Activated CD4-positive, CD25-positive, alpha-beta regulatory T cell treated with anti-CD3 and anti-CD28 coated beads, Interleukin-2, amount 50 U/mL, for 72 hours (primary cell): Measurements from ENCODE around the gene TSPAN33.
"Not testable (repeated sequence)": the region's sequence is repeated elsewhere in the genome, so short reads cannot be mapped to it uniquely, and the experiment has no call there.

Experiments
- DNase-seq: peaks from one replicate; pipeline ENCODE4 v3.0.0; 2021

Gene TSPAN33

GRCh38 chr7:129144095-129144833 is at the start of gene TSPAN33:
TSS of gene TSPAN33 (plus strand) at chr7:129144707. CDS start at chr7:129144981, 274 bp downstream.
- peak; percentile 72 for DNase-seq

- DNase-seq, result no peak
These were observed 49.2 kb upstream of the TSPAN33 start for GRCh38 chr7:129095258-129095657.

GRCh38 chr7:129098409-129099084 is 46.0 kb upstream of the TSPAN33 start:
- no peak for DNase-seq

GRCh38 chr7:129100827-129101166 is 43.7 kb upstream of the TSPAN33 start:
- DNase-seq, result no peak

- no peak for DNase-seq
These were observed 42.8 kb upstream of the TSPAN33 start for GRCh38 chr7:129101746-129102145.

GRCh38 chr7:129103561-129104324 is 40.8 kb upstream of the TSPAN33 start:
- DNase-seq, result no peak

GRCh38 chr7:129108581-129108980 is 35.9 kb upstream of the TSPAN33 start:
- no peak for DNase-seq

GRCh38 chr7:129110258-129110981 is 34.1 kb upstream of the TSPAN33 start:
- DNase-seq, result no peak

GRCh38 chr7:129110982-129111376 is 33.5 kb upstream of the TSPAN33 start:
- no peak for DNase-seq

- DNase-seq, result no peak
These were observed 28.8 kb upstream of the TSPAN33 start for GRCh38 chr7:129115676-129116075.

GRCh38 chr7:129118182-129118581 is 26.3 kb upstream of the TSPAN33 start:
- no peak for DNase-seq

- DNase-seq, result no peak
These were observed 25.5 kb upstream of the TSPAN33 start for GRCh38 chr7:129118976-129119375.

- DNase-seq, result not testable (repeated sequence)
These were observed 22.9 kb upstream of the TSPAN33 start for GRCh38 chr7:129121501-129122077.

- no peak for DNase-seq
These were observed 22.3 kb upstream of the TSPAN33 start for GRCh38 chr7:129122078-129122750.

GRCh38 chr7:129122751-129123509 is 21.6 kb upstream of the TSPAN33 start:
- DNase-seq, result no peak

- no peak for DNase-seq
These were observed 21.0 kb upstream of the TSPAN33 start for GRCh38 chr7:129123510-129123857.

- DNase-seq, result no peak
These were observed 18.2 kb upstream of the TSPAN33 start for GRCh38 chr7:129126314-129126713.

GRCh38 chr7:129127154-129127553 is 17.4 kb upstream of the TSPAN33 start:
- no peak for DNase-seq

- DNase-seq, result no peak
These were observed 16.9 kb upstream of the TSPAN33 start for GRCh38 chr7:129127601-129128000.

- DNase-seq, result no peak
These were observed 10.0 kb upstream of the TSPAN33 start for GRCh38 chr7:129134356-129134987.
